Stimulated activated CD4-positive, alpha-beta T cell treated with anti-CD3 and anti-CD28 coated beads, Interleukin-15, amount 100 ng/mL, for 1 hour (primary cell): ENCODE results near the gene FHOD3.

ENCODE experiments used
- DNase-seq, 2 donors: peaks; one replicate each; pipeline ENCODE4 v3.0.0-alpha.2; 2020; ENCODE audit warnings: low read depth in 1 of 2, low spot score in 1 of 2

Gene FHOD3

GRCh38 chr18:36509646-36510197, 212.2 kb downstream of the FHOD3 start:
- DNase-seq = no peak

GRCh38 chr18:36511791-36512352, 214.4 kb downstream of the FHOD3 start:
- no peak for DNase-seq

GRCh38 chr18:36513556-36513955, 216.0 kb downstream of the FHOD3 start:
- no peak for DNase-seq

- DNase-seq = no peak
Observed at GRCh38 chr18:36514778-36515177, 217.3 kb downstream of the FHOD3 start.

- no peak for DNase-seq
Observed at GRCh38 chr18:36516258-36516657, 218.7 kb downstream of the FHOD3 start.

GRCh38 chr18:36516726-36517125, 219.2 kb downstream of the FHOD3 start:
- DNase-seq = no peak

GRCh38 chr18:36518839-36519238, 221.3 kb downstream of the FHOD3 start:
- no peak for DNase-seq

GRCh38 chr18:36519358-36519757, 221.8 kb downstream of the FHOD3 start:
- DNase-seq = no peak

GRCh38 chr18:36522509-36522908, 225.0 kb downstream of the FHOD3 start:
- DNase-seq = no peak

GRCh38 chr18:36525913-36526312, 228.4 kb downstream of the FHOD3 start:
- no peak for DNase-seq

- DNase-seq = no peak
Observed at GRCh38 chr18:36526611-36527010, 229.1 kb downstream of the FHOD3 start.

GRCh38 chr18:36527051-36527450, 229.5 kb downstream of the FHOD3 start:
- no peak for DNase-seq

GRCh38 chr18:36527740-36528455, 230.4 kb downstream of the FHOD3 start:
- DNase-seq = no peak

GRCh38 chr18:36529747-36530146, 232.2 kb downstream of the FHOD3 start:
- DNase-seq = no peak

- no peak for DNase-seq
Observed at GRCh38 chr18:36530676-36531405, 233.3 kb downstream of the FHOD3 start.

GRCh38 chr18:36531636-36532035, 234.1 kb downstream of the FHOD3 start:
- no peak for DNase-seq

- DNase-seq = no peak
Observed at GRCh38 chr18:36532394-36532793, 234.9 kb downstream of the FHOD3 start.

- DNase-seq = no peak
Observed at GRCh38 chr18:36532815-36533214, 235.3 kb downstream of the FHOD3 start.

GRCh38 chr18:36533446-36534153, 236.1 kb downstream of the FHOD3 start:
- DNase-seq = no peak

GRCh38 chr18:36534154-36534688, 236.7 kb downstream of the FHOD3 start:
- DNase-seq = no peak
